NCI-H526 (cell line): ENCODE measurements around the gene THAP3.

Experiments used
- DNase-seq, 2 experiments: peaks; one replicate each; lab custom pipeline; 2025; lab: John Stamatoyannopoulos, UW

THAP3 gene

DNA sequence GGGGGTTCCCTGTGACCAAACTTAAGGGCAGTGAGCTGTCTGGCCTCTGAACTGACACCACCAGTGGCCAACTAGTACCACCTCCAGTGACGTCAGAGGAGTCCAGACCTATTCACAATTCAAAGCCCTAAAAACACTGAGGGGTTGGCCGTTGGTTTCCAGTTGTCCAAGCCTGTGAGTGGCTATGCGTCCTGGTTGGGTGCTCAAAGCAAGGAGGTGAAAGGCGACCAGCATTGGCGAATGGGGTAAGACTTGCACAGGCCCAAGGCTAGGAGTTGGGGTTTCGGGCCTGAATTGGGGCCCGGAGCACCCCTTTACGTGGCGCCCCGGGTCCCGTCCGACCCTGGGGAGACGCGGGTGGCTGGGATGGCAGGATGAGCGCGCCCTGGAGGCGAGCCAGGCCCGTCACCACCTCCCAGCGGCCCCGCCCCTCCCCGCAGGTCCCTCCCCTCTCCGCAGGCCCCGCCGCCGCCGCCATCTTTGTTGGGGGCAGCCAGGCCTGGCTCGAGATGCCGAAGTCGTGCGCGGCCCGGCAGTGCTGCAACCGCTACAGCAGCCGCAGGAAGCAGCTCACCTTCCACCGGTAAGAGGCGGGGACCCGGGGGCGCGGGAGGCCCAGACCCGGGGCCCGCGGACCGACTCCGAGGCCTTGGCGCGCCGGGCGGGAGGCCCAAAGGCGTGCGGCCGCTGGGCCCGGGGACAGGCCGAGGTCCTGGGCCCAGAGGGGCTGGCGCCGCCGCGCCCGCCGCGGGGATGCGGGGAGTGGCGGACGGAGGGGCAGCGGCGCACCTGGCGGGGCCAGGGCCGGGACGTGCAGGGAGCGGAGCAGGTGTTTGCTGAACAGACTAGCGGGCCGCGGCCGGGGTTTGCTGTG lies at the start of gene THAP3:
Gene THAP3 (plus strand): TSS at position 159 of the 874 bp plus-strand sequence. CDS start 351 bp downstream, at position 510.
- peak; percentile 68 to 94 for DNase-seq

- DNase-seq: no peak
Measured at GRCh38 chr1:6577831-6578525, 46.7 kb upstream of the THAP3 start.

- no peak for DNase-seq
Measured at GRCh38 chr1:6578624-6579373, 45.9 kb upstream of the THAP3 start.

DNA sequence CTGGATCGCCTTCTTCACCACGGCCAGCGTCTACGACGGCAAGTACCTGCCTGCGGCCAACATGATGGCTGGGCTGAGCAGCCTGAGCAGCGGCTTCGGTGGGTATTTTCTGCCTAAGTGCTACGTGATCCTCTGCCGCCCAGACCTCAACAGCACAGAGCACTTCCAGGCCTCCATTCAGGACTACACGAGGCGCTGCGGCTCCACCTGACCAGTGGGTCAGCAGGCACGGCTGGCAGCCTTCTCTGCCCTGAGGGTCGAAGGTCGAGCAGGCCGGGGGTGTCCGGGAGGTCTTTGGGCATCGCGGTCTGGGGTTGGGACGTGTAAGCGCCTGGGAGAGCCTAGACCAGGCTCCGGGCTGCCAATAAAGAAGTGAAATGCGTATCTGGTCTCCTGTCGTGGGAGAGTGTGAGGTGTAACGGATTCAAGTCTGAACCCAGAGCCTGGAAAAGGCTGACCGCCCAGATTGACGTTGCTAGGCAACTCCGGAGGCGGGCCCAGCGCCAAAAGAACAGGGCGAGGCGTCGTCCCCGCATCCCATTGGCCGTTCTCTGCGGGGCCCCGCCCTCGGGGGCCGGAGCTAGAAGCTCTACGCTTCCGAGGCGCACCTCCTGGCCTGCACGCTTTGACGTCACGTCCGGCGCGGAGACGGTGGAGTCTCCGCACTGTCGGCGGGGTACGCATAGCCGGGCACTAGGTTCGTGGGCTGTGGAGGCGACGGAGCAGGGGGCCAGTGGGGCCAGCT lies 45.1 kb upstream of the THAP3 start, which contains the start of gene ZBTB48:
Gene ZBTB48 (plus strand): TSS at position 621 of the 745 bp plus-strand sequence. CDS start 616 bp downstream, outside the sequence.
- peak; percentile 90 to 99 for DNase-seq

- no peak for DNase-seq
Measured at GRCh38 chr1:6580119-6580592, 44.5 kb upstream of the THAP3 start.

DNA sequence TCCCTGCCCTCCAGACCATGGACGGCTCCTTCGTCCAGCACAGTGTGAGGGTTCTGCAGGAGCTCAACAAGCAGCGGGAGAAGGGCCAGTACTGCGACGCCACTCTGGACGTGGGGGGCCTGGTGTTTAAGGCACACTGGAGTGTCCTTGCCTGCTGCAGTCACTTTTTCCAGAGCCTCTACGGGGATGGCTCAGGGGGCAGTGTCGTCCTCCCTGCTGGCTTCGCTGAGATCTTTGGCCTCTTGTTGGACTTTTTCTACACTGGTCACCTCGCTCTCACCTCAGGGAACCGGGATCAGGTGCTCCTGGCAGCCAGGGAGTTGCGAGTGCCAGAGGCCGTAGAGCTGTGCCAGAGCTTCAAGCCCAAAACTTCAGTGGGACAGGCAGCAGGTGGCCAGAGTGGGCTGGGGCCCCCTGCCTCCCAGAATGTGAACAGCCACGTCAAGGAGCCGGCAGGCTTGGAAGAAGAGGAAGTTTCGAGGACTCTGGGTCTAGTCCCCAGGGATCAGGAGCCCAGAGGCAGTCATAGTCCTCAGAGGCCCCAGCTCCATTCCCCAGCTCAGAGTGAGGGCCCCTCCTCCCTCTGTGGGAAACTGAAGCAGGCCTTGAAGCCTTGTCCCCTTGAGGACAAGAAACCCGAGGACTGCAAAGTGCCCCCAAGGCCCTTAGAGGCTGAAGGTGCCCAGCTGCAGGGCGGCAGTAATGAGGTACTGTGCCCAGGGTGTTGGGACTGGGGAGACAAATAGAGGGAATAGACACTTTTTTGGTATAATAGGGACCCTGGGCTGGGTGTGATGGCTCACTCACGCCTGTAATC lies 43.9 kb upstream of the THAP3 start:
- DNase-seq: peak in 1 of 2 experiments; percentile 32

DNA sequence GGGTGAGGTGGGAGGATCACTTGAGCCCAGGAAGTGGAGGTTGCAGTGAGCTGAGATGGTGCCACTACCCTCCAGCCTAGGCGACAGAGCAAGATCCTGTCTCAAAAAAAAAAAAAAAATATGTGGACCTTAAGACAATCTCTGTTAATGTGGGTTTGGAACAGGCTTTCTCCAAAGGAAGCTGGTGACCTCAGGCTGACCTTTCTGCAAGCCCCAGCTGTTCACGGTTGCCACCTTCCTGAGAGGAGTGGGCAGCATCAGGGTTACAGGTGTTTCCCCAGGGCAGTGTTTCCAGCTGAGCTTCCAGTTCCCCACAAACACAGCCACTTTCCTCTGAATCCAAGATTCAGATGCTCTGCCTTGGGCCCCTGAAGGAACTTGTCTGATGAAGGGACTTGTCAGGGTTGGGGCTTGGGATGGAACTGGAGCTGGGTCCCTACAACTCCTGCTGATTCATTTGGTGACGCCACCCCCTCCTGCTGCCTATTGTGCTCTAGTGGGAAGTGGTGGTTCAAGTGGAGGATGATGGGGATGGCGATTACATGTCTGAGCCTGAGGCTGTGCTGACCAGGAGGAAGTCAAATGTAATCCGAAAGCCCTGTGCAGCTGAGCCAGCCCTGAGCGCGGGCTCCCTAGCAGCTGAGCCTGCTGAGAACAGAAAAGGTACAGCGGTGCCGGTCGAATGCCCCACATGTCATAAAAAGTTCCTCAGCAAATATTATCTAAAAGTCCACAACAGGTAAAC lies 42.9 kb upstream of the THAP3 start:
- DNase-seq: no peak

DNA sequence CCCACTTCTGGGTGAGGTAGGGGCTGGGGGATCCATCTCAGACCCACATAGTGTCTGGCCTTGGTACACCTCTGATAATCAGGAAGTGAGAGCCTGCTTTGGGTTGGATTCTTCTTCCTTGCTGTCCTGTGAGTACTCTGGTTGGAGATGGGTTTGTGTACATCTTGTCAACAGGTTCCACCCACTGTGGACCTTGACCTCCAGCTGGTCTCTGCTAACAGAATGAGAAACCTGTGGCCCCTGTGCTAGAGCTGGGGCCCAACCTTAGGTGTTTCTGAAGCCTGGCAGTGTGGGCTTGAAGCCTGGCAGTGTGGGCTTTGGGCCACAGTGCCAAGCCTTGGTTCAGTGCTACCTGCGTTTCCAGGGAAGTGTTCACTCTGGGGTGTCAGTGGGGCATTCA lies 42.3 kb upstream of the THAP3 start:
- peak; percentile 56 to 66 for DNase-seq

DNA sequence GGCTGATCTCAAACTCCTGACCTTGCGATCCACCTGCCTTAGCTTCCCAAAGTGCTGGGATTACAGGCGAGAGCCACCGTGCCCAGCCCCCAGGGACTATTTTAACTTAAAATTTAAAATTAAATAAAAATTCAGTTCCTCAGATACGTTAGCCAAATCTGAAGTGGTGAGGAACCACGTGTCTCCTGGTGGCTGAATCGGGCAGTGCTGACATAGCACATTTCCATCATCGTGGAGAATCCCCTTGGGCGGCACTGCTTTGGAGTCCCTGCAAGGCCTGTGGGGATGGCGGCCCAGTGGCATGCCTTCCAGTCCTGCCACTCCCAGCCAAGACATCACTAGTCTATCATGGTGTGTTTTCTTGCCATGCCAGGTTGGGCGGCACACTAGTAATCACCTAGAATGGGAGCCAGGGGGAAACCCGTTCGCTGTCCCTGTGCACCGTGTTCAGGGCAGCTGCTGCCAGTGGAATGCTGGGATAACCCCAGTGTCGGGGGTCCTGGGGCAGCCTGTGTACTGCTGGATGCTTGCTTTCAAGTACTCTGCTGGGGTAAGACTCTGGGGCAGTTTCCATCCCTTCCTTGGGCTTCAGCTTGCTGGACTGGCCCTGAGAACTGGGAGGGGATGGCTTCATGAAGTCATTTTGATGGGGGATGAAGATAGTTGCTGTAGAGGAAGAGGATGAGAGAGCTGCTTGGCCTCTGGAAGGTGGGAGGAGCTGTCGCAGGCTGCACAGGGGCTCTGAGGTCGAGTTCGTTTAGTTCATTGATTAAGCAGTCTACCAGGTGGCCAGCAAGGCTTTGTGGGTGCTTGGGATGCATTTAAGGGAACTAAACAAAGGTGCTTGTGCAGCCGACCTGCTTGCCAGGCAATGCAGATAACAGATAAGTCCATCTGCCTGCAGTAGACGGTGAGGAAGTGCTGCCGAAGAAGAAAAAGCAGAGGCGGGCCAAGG lies 40.3 kb upstream of the THAP3 start:
- no peak for DNase-seq

DNA sequence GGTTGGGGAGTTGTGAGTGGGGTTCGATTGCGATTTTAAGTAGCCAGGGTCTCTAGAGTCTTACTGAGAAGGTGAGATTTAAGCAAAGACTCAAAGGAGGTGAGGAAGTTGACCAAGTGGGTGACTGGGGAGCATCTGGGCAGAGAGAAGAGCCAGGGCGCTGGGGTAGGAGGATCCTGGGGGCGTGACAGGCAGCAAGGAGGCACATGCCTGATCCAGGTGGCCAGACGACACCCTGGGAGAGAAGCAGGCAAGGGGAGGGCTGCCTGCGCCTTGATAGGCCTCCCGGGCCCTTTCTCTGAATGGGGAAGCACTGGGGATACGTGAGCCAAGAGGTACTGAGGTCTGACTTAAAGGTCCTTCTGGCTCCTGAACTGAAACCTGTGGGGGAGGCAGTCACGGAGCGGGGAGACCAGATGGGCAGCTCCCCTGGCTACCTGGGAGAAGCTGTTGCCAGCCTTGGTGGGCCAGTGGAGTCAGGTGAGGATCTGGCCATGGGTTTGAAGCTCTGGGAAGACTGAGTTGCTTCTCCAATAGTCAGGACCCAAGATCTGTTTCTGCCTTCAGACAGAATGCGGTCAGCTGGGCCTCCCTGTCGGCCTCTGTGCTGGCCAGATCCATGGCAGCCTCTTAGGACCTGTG lies 39.5 kb upstream of the THAP3 start:
- DNase-seq: no peak

DNA sequence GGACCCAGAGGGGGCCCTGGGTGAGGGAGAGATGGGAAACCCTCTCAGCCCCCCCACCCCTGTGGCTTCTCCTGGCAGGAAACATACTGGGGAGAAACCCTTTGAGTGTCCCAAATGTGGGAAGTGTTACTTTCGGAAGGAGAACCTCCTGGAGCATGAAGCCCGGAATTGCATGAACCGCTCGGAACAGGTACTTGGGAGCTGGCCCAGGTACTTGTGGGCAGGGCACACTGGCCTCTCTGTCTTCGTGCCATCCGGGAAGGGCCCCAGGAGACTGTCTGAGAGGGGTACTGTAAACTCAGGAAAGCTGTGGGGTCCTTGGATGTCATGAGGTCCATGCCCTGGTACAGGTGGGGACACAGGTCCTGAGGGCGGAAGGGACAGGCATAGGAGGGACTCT lies 38.8 kb upstream of the THAP3 start:
- no peak for DNase-seq

DNA sequence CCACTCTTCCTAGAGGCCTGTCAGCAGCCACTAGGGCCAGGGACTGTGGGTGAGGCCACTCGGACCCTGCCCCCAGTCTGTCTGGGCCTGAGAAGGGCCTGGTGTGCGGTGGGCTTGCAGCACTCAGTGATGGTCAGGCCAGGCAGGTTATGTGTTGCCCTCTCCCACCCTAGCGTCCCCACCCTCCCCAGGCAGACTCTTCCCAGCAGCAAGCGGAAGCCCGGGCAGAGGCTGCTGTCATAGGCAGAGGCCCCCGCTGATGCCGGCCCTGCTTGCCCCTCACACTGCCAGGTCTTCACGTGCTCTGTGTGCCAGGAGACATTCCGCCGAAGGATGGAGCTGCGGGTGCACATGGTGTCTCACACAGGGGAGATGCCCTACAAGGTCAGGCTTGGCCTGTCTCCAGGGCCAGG lies 38.3 kb upstream of the THAP3 start:
- DNase-seq: no peak

- DNase-seq: peak in 1 of 2 experiments; percentile 30
Measured at GRCh38 chr1:6587261-6588005, 37.2 kb upstream of the THAP3 start.

DNA sequence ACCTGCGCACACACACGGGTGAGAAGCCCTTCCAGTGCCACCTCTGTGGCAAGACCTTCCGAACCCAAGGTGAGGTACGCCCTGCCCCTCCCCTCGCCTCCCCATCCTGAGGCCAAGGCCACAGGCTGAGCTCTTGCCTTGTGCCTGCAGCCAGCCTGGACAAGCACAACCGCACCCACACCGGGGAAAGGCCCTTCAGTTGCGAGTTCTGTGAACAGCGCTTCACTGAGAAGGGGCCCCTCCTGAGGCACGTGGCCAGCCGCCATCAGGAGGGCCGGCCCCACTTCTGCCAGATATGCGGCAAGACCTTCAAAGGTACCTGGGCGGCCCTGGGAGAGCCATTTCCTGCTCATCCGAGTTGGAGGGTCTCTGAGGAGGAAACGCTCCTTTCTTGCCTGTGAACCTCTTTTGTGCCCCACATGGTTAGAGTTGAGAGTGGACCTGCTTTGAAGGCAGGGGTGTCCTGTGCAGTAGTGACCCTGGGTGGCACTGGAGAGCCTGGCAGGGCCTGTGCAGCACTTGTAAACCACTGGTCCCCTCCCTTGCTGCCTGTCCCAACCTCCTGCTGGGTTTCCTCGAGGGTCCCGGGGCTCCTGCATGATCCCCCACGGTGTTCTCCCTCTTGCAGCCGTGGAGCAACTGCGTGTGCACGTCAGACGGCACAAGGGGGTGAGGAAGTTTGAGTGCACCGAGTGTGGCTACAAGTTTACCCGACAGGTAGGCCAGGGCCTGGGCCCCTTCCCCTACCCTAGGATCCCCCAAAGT lies 36.4 kb upstream of the THAP3 start:
- no peak for DNase-seq

- DNase-seq: no peak
Measured at GRCh38 chr1:6588893-6589520, 35.7 kb upstream of the THAP3 start.

DNA sequence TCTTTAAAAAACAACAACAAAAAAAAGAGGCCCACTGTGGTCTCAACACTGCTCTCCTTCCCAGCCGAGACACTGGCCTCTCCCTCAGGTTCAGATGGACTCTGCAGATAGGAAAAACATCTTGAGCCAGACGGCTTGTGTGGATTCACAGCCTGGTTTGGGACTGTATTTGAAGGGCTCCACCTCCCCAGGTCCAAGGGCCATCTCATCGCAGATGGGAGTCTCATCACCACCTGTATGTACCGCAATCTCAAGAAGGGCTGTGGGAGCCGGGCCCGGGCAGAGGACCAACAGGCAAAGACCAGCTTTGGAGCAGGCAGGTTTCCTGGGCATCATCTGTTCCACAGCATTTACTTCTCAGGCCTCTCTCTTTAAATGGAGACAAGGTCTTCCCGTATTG lies 34.6 kb upstream of the THAP3 start:
- no peak for DNase-seq
